K562 (cell line): Measurements from ENCODE around the gene MRPS18B. TPM values are rescaled to one million over a fixed set of nuclear protein-coding genes. Genes with fewer than 3 reads are reported as not detected.

ENCODE experiments used
- ATAC-seq: fragments of 200-7000 bp; cut with Tn5 transposase; 3 replicates; pipeline ENCODE4 v1.9.1; 2020; ENCODE audit warnings: moderate library complexity
- BruUV-seq: library from RNA; stranded (reverse); fragments of 400-500 nt; replicated peaks from 2 replicates; lab custom pipeline; 2021; lab: Mats Ljungman, UMichigan
- CTCF ChIA-PET: fragments of 300-600 bp; formaldehyde crosslinking; extraction: SDS; loops from one replicate; lab custom pipeline; 2021; ENCODE audit warnings: low intra/inter-chr PET ratio; lab: Yijun Ruan, JAX
- POLR2A ChIA-PET: fragments of 300-600, 350-650 bp; sonication (Branson Sonifier 250); formaldehyde crosslinking; extraction: SDS; loops from one replicate; lab custom pipeline; 2021; ENCODE audit warnings: antibody characterized with exemption, inconsistent platforms; lab: Yijun Ruan, JAX
- DNase-seq, 4 experiments: peaks; one replicate each; pipeline versions ENCODE4 v3.0.0 to v3.0.0-alpha.2; 2011 to 2018; ENCODE audit warnings: low spot score in 3 of 4, mixed read lengths in 3 of 4; ENCODE audit errors: extremely low read depth in 1 of 4
- FAIRE-seq: peaks from 2 replicates; lab custom pipeline; 2011; peaks lifted over from hg19 to GRCh38; lab: Jason Lieb, UNC
- H2AFZ ChIP-seq: 2 replicates; pipeline ENCODE4 v1.6.0; 2011; ENCODE audit warnings: low read depth, low read length, control low read depth, inconsistent platforms
- H3K27ac ChIP-seq: fragments of 200-600 bp; 3 replicates; pipeline ENCODE4 v1.8.0; 2011; ENCODE audit warnings: low read depth, mild to moderate bottlenecking, control low read depth, inconsistent platforms, low read length, moderate library complexity, mixed read lengths; ENCODE audit errors: extremely low read depth
- H3K27me3 ChIP-seq, 2 experiments: fragments of 300-600 bp in 1 of 2; 2 replicates in 1 of 2; 3 replicates in 1 of 2; pipeline versions ENCODE4 v1.6.0 to v1.8.0; 2011; ENCODE audit warnings: inconsistent platforms in 2 of 2, low read length in 2 of 2, mild to moderate bottlenecking in 1 of 2, mixed read lengths in 1 of 2, moderate library complexity in 1 of 2; ENCODE audit not compliant: control insufficient read depth in 2 of 2, insufficient read depth in 2 of 2
- H3K36me3 ChIP-seq: fragments of 300-600 bp; 3 replicates; pipeline ENCODE4 v1.8.0; 2011; ENCODE audit warnings: mild to moderate bottlenecking, low read length, inconsistent platforms; ENCODE audit not compliant: control insufficient read depth, insufficient read depth
- H3K4me1 ChIP-seq, 2 experiments: fragments of 200-600 bp in 1 of 2; replicated peaks in 1 of 2; 2 replicates in 1 of 2; 3 replicates in 1 of 2; pipeline versions ENCODE4 v1.5.1 to v1.8.0; 2011; ENCODE audit warnings: inconsistent platforms in 2 of 2, low read length in 2 of 2, mild to moderate bottlenecking in 1 of 2, mixed read lengths in 1 of 2, moderate library complexity in 1 of 2; ENCODE audit not compliant: control insufficient read depth in 2 of 2, insufficient read depth in 2 of 2
- H3K4me2 ChIP-seq: 2 replicates; pipeline ENCODE4 v1.6.1; 2011; ENCODE audit warnings: low read length, control low read depth, inconsistent platforms, mixed read lengths; ENCODE audit not compliant: insufficient read depth
- H3K4me3 ChIP-seq: fragments of 200-600 bp; sonication (generic), shearing (Covaris generic); 2 replicates; pipeline ENCODE4 v1.5.1; 2016; ENCODE audit warnings: control low read depth, inconsistent platforms
- H3K79me2 ChIP-seq: fragments of 200-600 bp; 3 replicates; pipeline ENCODE4 v1.8.0; 2011; ENCODE audit warnings: low read length, inconsistent platforms; ENCODE audit not compliant: control insufficient read depth, insufficient read depth
- H3K9ac ChIP-seq, 2 experiments: 2 replicates each; pipeline versions ENCODE4 v1.6.0 to v1.6.1; 2011; ENCODE audit warnings: low read depth in 2 of 2, low read length in 2 of 2, control low read depth in 1 of 2, inconsistent platforms in 1 of 2, mild to moderate bottlenecking in 1 of 2, mixed read lengths in 1 of 2; ENCODE audit not compliant: insufficient read depth in 1 of 2
- H3K9me1 ChIP-seq: one replicate; pipeline ENCODE4 v1.6.0; 2011; ENCODE audit warnings: inconsistent platforms, mild to moderate bottlenecking, low read length, moderate library complexity; ENCODE audit not compliant: control insufficient read depth, insufficient read depth
- H3K9me3 ChIP-seq: replicated peaks from 2 replicates; pipeline ENCODE4 v1.5.1; 2011; ENCODE audit warnings: low read depth, low read length, inconsistent platforms; ENCODE audit not compliant: control insufficient read depth, insufficient read depth
- H4K20me1 ChIP-seq: replicated peaks from 2 replicates; pipeline ENCODE4 v1.6.1; 2011; ENCODE audit warnings: low read length, inconsistent platforms, mixed read lengths; ENCODE audit not compliant: control insufficient read depth, insufficient read depth
- ARHGAP35 ChIP-seq: fragments of 450-650 bp; IDR thresholded peaks from 2 replicates; pipeline ENCODE4 v1.6.1; 2018; ENCODE audit not compliant: partially characterized antibody
- FOXA3 ChIP-seq, 2 experiments: fragments of 450-650 bp in 1 of 2; sonication (generic) in 1 of 2; formaldehyde crosslinking; IDR thresholded peaks in 1 of 2; conservative IDR thresholded peaks in 1 of 2; 2 replicates each; pipeline versions ENCODE4 v1.4.0 to v1.8.0; 2020 to 2022; ENCODE audit warnings: mild to moderate bottlenecking in 2 of 2, missing genetic modification reagents in 1 of 2
- IRF2 ChIP-seq: sonication (generic); formaldehyde crosslinking; IDR thresholded peaks from 2 replicates; pipeline ENCODE4 v1.8.1; 2022; ENCODE audit warnings: mild to moderate bottlenecking, missing genetic modification reagents
- LARP7 ChIP-seq: fragments of 450-650 bp; IDR thresholded peaks from 2 replicates; pipeline ENCODE4 v1.6.1; 2016
- MCM2 ChIP-seq: fragments of 450-650 bp; IDR thresholded peaks from 2 replicates; pipeline ENCODE4 v1.6.1; 2017; ENCODE audit warnings: low read depth, mild to moderate bottlenecking
- POLR2H ChIP-seq: IDR thresholded peaks from 2 replicates; pipeline ENCODE4 v1.6.1; 2016; ENCODE audit warnings: missing genetic modification characterization, low read depth, mild to moderate bottlenecking, control low read depth, missing compliant biosample characterization, moderate library complexity
- TEAD2 ChIP-seq: fragments of 450-650 bp; IDR thresholded peaks from 2 replicates; pipeline ENCODE4 v1.6.1; 2016; ENCODE audit warnings: missing genetic modification characterization, control low read depth, missing compliant biosample characterization
- ZFPM2 ChIP-seq: fragments of 250-450 bp; sonication (Bioruptor Pico); IDR thresholded peaks from 2 replicates; pipeline ENCODE4 v1.5.1; 2022; ENCODE audit warnings: mild to moderate bottlenecking
- ZNF143 ChIP-seq: sonication (generic); formaldehyde crosslinking; IDR thresholded peaks from 2 replicates; pipeline ENCODE4 v1.9.0; 2022; ENCODE audit warnings: mild to moderate bottlenecking, missing genetic modification reagents
- ZNF584 ChIP-seq: fragments of 200-800 bp; sonication (Bioruptor generic); IDR thresholded peaks from 2 replicates; pipeline ENCODE4 v1.6.1; 2016; ENCODE audit warnings: low read depth, mild to moderate bottlenecking, missing genetic modification characterization, missing compliant biosample characterization
- WGBS: fragments of 100-300 bp; shearing (Covaris generic); methylation state at CpG from one replicate; pipeline ENCODE4 v1.1.6; 2016; ENCODE audit warnings: low coverage, mixed read lengths; ENCODE audit not compliant: insufficient coverage; ENCODE audit errors: missing lambda C conversion rate; 5-methylcytosine and 5-hydroxymethylcytosine counted together
- in situ Hi-C: fragments of 300-500 bp; cut with MboI; formaldehyde crosslinking; loops from 4 replicates; pipeline ENCODE4 v1.15.0; 2018; ENCODE audit warnings: inconsistent platforms, mixed read lengths
- intact Hi-C: fragments of 100-400 bp; cut with micrococcal nuclease; formaldehyde crosslinking; loops from 2 replicates; pipeline ENCODE4 v1.14.2; 2022
- polyA plus RNA-seq, 8 experiments: library from polyadenylated mRNA; depleted of rRNA in 4 of 8; stranded (reverse) in 5 of 8; unstranded in 3 of 8; fragments of >200 nt; fragmentation: Nextera tagmentation in 2 of 8; fragmentation: Illumina TruSeq in 1 of 8; extraction: Ambion mirVana in 2 of 8; extraction: Trizol in 1 of 8; gene quantifications; 2 replicates each; pipeline versions ENCODE4 v1.2.1 to v1.2.3, GENCODE V29; 2011 to 2014; ENCODE audit warnings: inconsistent platforms in 1 of 8, missing spikeins in 1 of 8
- total RNA-seq, 7 experiments: library from RNA; depleted of rRNA in 6 of 7; stranded (reverse); fragments of >200 nt in 6 of 7; fragmentation: Illumina TruSeq in 2 of 7; extraction: Trizol in 2 of 7; gene quantifications; 2 replicates each; pipeline versions ENCODE4 v1.2.1 to v1.2.3, GENCODE V29; 2011 to 2021; ENCODE audit warnings: low replicate concordance in 1 of 7
- TF ChIP-seq, protein P1 (sequence below): sonication (generic); formaldehyde crosslinking; IDR thresholded peaks from 2 replicates; pipeline ENCODE4 v1.8.1; 2023; ENCODE audit warnings: mild to moderate bottlenecking, missing genetic modification reagents
- TF ChIP-seq, protein P2 (sequence below), 3 experiments: fragments of 200-800 bp in 1 of 3; fragments of 250-450 bp in 1 of 3; fragments of 450-650 bp in 1 of 3; sonication (Bioruptor Pico) in 1 of 3; sonication (Bioruptor generic) in 1 of 3; formaldehyde crosslinking in 1 of 3; IDR thresholded peaks; 2 replicates each; pipeline versions ENCODE4 v1.6.1 to v1.8.0; 2016 to 2022; ENCODE audit warnings: mild to moderate bottlenecking in 2 of 3, missing genetic modification characterization in 2 of 3, missing compliant biosample characterization in 1 of 3, moderate library complexity in 1 of 3
- TF ChIP-seq, protein P3 (sequence below): fragments of 250-450 bp; sonication (Bioruptor Pico); IDR thresholded peaks from 2 replicates; pipeline ENCODE4 v1.8.0; 2022; ENCODE audit warnings: moderate library complexity, mild to moderate bottlenecking, inconsistent platforms
- TF ChIP-seq, protein P4 (sequence below), 2 experiments: fragments of 250-450 bp in 1 of 2; fragments of 450-650 bp in 1 of 2; sonication (Bioruptor Pico) in 1 of 2; IDR thresholded peaks; 2 replicates each; pipeline versions ENCODE4 v1.6.1 to v1.8.0; 2016 to 2021; ENCODE audit warnings: mild to moderate bottlenecking in 2 of 2, moderate library complexity in 2 of 2, missing compliant biosample characterization in 1 of 2, missing genetic modification characterization in 1 of 2

MRPS18B gene
- total and polyA plus RNA-seq, 9 of the 15 experiments (the other 6 are each of a cell fraction or from before 2014, with no cell fraction given): 132 to 383 (median 178) TPM

DNA sequence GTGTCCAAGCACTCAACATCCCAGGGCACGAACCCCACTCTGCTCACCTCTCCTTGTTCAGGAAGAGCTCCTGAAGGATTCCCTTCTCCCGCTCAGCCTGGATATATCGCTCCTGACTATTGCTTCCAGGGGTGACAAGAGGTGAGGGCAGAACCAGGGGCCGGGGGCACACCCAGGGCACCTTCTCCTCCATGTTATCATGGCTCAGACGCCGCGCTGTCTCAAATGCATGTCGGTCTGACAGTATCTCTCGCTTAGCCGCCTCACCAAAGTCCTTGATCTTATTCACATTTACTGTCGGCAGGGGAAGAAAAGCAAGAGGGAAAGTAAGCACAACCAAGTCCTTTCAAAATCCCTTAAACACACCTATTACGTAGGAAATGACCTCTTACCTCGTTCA lies 13.7 kb upstream of the MRPS18B start:
- no peak for ATAC-seq
- no peak for DNase-seq
- 89% methylated on average over 13 of the region's 13 CpGs for WGBS
- FAIRE-seq: no peak
- in situ Hi-C loops: no loop called here
- no peaks in the 10 kb centered on the region for H3K9me3 ChIP-seq
- peaks cover 94% of the 10 kb centered on the region for H3K36me3 ChIP-seq
- no TSS peak for BruUV-seq
- ChIA-PET POLR2A (interaction anchor here (0.6 to 13.5 kb wide), 5 partner anchors 10 to 539 kb away, joined by 3 to 310 read pairs (median 3); partner anchors contain the start of gene C6orf136), CTCF (interaction anchor here (0.5 kb wide), 1 partner anchor 54 kb away, joined by 3 read pairs; no protein-coding TSS in a partner anchor)
- no peaks in the 10 kb centered on the region for H3K27me3 ChIP-seq
- peaks cover 4 to 11% of the 10 kb centered on the region in 2 experiments; a peak in 4 of 5 replicates for H3K4me1 ChIP-seq
- intact Hi-C loops: no loop called here
- no peak overlapping the region for H3K27ac ChIP-seq
- no peaks in the 10 kb centered on the region for H3K9me1 ChIP-seq
- H3K79me2 ChIP-seq: peaks cover 4% of the 10 kb centered on the region; the same call in 1 of the 3 replicates
- H4K20me1 ChIP-seq: peaks cover 7% of the 10 kb centered on the region; the same call in 1 of the 2 replicates
- H3K4me2 ChIP-seq: no peak overlapping the region
- H3K9ac ChIP-seq: no peak overlapping the region
- no peak overlapping the region for H2AFZ ChIP-seq
- no peak overlapping the region for H3K4me3 ChIP-seq
- TF ChIP-seq, protein P1, sequence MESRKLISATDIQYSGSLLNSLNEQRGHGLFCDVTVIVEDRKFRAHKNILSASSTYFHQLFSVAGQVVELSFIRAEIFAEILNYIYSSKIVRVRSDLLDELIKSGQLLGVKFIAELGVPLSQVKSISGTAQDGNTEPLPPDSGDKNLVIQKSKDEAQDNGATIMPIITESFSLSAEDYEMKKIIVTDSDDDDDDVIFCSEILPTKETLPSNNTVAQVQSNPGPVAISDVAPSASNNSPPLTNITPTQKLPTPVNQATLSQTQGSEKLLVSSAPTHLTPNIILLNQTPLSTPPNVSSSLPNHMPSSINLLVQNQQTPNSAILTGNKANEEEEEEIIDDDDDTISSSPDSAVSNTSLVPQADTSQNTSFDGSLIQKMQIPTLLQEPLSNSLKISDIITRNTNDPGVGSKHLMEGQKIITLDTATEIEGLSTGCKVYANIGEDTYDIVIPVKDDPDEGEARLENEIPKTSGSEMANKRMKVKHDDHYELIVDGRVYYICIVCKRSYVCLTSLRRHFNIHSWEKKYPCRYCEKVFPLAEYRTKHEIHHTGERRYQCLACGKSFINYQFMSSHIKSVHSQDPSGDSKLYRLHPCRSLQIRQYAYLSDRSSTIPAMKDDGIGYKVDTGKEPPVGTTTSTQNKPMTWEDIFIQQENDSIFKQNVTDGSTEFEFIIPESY (CRISPR knock-in tag): no peak
- TF ChIP-seq ZNF584 (CRISPR knock-in tag): no peak
- no peak for TF ChIP-seq POLR2H (tag)
- no peak for TF ChIP-seq FOXA3 (CRISPR knock-in tag; conservative IDR thresholded peaks at IDR 0.05 in 1 of 2, IDR thresholded peaks at IDR 0.05 in 1 of 2)
- TF ChIP-seq, protein P2, sequence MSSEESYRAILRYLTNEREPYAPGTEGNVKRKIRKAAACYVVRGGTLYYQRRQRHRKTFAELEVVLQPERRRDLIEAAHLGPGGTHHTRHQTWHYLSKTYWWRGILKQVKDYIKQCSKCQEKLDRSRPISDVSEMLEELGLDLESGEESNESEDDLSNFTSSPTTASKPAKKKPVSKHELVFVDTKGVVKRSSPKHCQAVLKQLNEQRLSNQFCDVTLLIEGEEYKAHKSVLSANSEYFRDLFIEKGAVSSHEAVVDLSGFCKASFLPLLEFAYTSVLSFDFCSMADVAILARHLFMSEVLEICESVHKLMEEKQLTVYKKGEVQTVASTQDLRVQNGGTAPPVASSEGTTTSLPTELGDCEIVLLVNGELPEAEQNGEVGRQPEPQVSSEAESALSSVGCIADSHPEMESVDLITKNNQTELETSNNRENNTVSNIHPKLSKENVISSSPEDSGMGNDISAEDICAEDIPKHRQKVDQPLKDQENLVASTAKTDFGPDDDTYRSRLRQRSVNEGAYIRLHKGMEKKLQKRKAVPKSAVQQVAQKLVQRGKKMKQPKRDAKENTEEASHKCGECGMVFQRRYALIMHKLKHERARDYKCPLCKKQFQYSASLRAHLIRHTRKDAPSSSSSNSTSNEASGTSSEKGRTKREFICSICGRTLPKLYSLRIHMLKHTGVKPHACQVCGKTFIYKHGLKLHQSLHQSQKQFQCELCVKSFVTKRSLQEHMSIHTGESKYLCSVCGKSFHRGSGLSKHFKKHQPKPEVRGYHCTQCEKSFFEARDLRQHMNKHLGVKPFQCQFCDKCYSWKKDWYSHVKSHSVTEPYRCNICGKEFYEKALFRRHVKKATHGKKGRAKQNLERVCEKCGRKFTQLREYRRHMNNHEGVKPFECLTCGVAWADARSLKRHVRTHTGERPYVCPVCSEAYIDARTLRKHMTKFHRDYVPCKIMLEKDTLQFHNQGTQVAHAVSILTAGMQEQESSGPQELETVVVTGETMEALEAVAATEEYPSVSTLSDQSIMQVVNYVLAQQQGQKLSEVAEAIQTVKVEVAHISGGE (CRISPR knock-in tag; IDR thresholded peaks at IDR 0.05): no peak
- TF ChIP-seq MCM2: no peak
- TF ChIP-seq TEAD2 (tag): no peak
- TF ChIP-seq LARP7: no peak
- TF ChIP-seq, protein P3, sequence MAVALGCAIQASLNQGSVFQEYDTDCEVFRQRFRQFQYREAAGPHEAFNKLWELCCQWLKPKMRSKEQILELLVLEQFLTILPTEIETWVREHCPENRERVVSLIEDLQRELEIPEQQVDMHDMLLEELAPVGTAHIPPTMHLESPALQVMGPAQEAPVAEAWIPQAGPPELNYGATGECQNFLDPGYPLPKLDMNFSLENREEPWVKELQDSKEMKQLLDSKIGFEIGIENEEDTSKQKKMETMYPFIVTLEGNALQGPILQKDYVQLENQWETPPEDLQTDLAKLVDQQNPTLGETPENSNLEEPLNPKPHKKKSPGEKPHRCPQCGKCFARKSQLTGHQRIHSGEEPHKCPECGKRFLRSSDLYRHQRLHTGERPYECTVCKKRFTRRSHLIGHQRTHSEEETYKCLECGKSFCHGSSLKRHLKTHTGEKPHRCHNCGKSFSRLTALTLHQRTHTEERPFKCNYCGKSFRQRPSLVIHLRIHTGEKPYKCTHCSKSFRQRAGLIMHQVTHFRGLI: no peak
- TF ChIP-seq ARHGAP35: no peak
- no peak for TF ChIP-seq ZNF143 (CRISPR knock-in tag)
- TF ChIP-seq IRF2 (CRISPR knock-in tag): no peak
- TF ChIP-seq ZFPM2 (CRISPR knock-in tag): no peak
- TF ChIP-seq, protein P4, sequence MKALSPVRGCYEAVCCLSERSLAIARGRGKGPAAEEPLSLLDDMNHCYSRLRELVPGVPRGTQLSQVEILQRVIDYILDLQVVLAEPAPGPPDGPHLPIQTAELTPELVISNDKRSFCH (CRISPR knock-in tag; IDR thresholded peaks at IDR 0.05): no peak
- TF ChIP-seq, protein P4 (tag; IDR thresholded peaks at IDR 0.05): no peak
